Choroid plexus epithelial cell (primary cell): ENCODE data around the gene OR9Q2.

Experiments
- DNase-seq: peaks from one replicate; pipeline ENCODE4 v3.0.0-alpha.2; 2010; ENCODE audit warnings: low read depth
- H3K4me3 ChIP-seq: 2 replicates; pipeline ENCODE4 v1.5.1; 2011; ENCODE audit warnings: low read depth, mild to moderate bottlenecking, control low read depth, low read length, moderate library complexity
- CTCF ChIP-seq: conservative IDR thresholded peaks from 2 replicates; pipeline ENCODE4 v1.5.1; 2011; ENCODE audit warnings: low read depth, mild to moderate bottlenecking, control low read depth, inconsistent platforms, low read length, moderate library complexity

The OR9Q2 gene

GRCh38 chr11:58178444-58178843 lies 10.4 kb upstream of the OR9Q2 start:
- no peak overlapping the region for H3K4me3 ChIP-seq
- no peak for DNase-seq
- no peak for TF ChIP-seq CTCF

GRCh38 chr11:58179648-58180047 lies 9.2 kb upstream of the OR9Q2 start:
- no peak for TF ChIP-seq CTCF
- DNase-seq = no peak
- no peak overlapping the region for H3K4me3 ChIP-seq

GRCh38 chr11:58186938-58187337 lies 1.9 kb upstream of the OR9Q2 start:
- TF ChIP-seq CTCF = no peak

GRCh38 chr11:58192229-58192628 lies 3.4 kb downstream of the OR9Q2 start:
- DNase-seq = no peak
- TF ChIP-seq CTCF = no peak
- H3K4me3 ChIP-seq = no peak overlapping the region

More at GRCh38 chr11:58186938-58187337, 1.9 kb upstream of the OR9Q2 start:
- no peak for DNase-seq
- no peak overlapping the region for H3K4me3 ChIP-seq

GRCh38 chr11:58193391-58193790 lies 4.5 kb downstream of the OR9Q2 start:
- no peak overlapping the region for H3K4me3 ChIP-seq
- no peak for DNase-seq
- TF ChIP-seq CTCF = no peak

- no peak overlapping the region for H3K4me3 ChIP-seq
- no peak for TF ChIP-seq CTCF
- no peak for DNase-seq
Measured at GRCh38 chr11:58195939-58196338, 7.1 kb downstream of the OR9Q2 start.

- DNase-seq = no peak
- no peak overlapping the region for H3K4me3 ChIP-seq
- TF ChIP-seq CTCF = no peak
Measured at GRCh38 chr11:58199271-58199670, 10.4 kb downstream of the OR9Q2 start.
